Activated naive CD8-positive, alpha-beta T cell treated with anti-CD3 and anti-CD28 coated beads, Interleukin-2, amount 10 ng/mL, durations not matched to agents 7 days and 5 days (primary cell): ENCODE results near the gene CYSLTR1. TPM values are rescaled to one million over a fixed set of nuclear protein-coding genes. Genes with fewer than 3 reads are reported as not detected.
"Not testable (repeated sequence)": the region's sequence is repeated elsewhere in the genome, so short reads cannot be mapped to it uniquely, and the experiment has no call there.

Experiments used
- ATAC-seq: fragments of 150-1000 bp; cut with Tn5 transposase; one replicate; pipeline ENCODE4 v1.10.0; 2021; ENCODE audit warnings: low read depth, moderate library complexity
- POLR2A ChIA-PET: fragments of 350-600 bp; sonication (Branson Sonifier 250); formaldehyde crosslinking; loops from one replicate; lab custom pipeline; 2021; ENCODE audit warnings: antibody characterized with exemption; lab: Charles Lee
- DNase-seq: peaks from one replicate; pipeline ENCODE4 v3.0.0; 2021
- H3K27ac Mint-ChIP-seq: one replicate; pipeline ENCODE4 v1.8.0; 2022; ENCODE audit warnings: mild to moderate bottlenecking, mixed read lengths
- H3K27me3 Mint-ChIP-seq: one replicate; pipeline ENCODE4 v1.8.0; 2022; ENCODE audit warnings: mild to moderate bottlenecking, moderate library complexity, mixed read lengths
- H3K36me3 Mint-ChIP-seq: one replicate; pipeline ENCODE4 v1.8.0; 2021; ENCODE audit warnings: mild to moderate bottlenecking, mixed read lengths
- H3K4me1 Mint-ChIP-seq: one replicate; pipeline ENCODE4 v1.8.0; 2021; ENCODE audit warnings: mixed read lengths
- H3K4me3 Mint-ChIP-seq: one replicate; pipeline ENCODE4 v1.8.0; 2022; ENCODE audit warnings: mild to moderate bottlenecking, moderate library complexity, mixed read lengths
- H3K9me3 Mint-ChIP-seq: one replicate; pipeline ENCODE4 v1.8.0; 2021; ENCODE audit warnings: mixed read lengths
- total RNA-seq, 2 experiments: library from RNA; stranded (reverse); gene quantifications; one replicate each; pipeline ENCODE4 v1.2.3, GENCODE V29; 2021

CYSLTR1 gene
- total RNA-seq, 2 experiments from 2014 or later, result 4.1 to 4.2 TPM

- no peaks in the 10 kb centered on the region for H3K27me3 Mint-ChIP-seq
- peaks cover 20% of the 10 kb centered on the region for H3K4me1 Mint-ChIP-seq
- POLR2A ChIA-PET, result no interaction called here
- no peak overlapping the region for H3K27ac Mint-ChIP-seq
- no peak for DNase-seq
- no peak overlapping the region for H3K4me3 Mint-ChIP-seq
- H3K36me3 Mint-ChIP-seq, result peaks cover 11% of the 10 kb centered on the region
- H3K9me3 Mint-ChIP-seq, result peaks cover 2% of the 10 kb centered on the region
- ATAC-seq, result no peak
Observed at GRCh38 chrX:78316265-78316664, 11.1 kb downstream of the CYSLTR1 start.

DNA sequence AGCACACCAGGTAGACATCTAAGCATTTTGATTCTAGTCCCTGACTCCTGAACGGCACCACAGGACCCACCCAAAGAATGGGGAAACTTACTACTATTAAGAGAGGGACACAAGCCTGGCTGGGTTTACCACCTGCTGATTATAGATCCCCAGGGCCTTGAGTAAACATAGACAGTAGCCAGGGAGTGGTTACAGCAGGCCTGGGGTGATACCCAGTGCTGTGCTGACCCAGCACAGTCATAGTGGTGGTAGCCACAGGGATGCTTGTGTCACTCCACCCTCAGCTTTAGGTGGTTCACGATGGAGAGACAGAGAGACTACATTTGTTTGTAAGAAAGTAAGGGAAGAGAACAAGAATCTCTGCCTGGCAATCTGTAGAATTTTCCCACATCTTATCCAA, 11.7 kb downstream of the CYSLTR1 start:
- H3K27me3 Mint-ChIP-seq, result no peaks in the 10 kb centered on the region
- DNase-seq (no peak), ATAC-seq (no peak)
- peaks cover 2% of the 10 kb centered on the region for H3K9me3 Mint-ChIP-seq
- POLR2A ChIA-PET, result no interaction called here
- H3K36me3 Mint-ChIP-seq, result peaks cover 7% of the 10 kb centered on the region
- no peak overlapping the region for H3K27ac Mint-ChIP-seq
- H3K4me1 Mint-ChIP-seq, result peaks cover 16% of the 10 kb centered on the region
- H3K4me3 Mint-ChIP-seq, result no peak overlapping the region

GRCh38 chrX:78314561-78314960, 12.8 kb downstream of the CYSLTR1 start:
- H3K9me3 Mint-ChIP-seq, result peaks cover 3% of the 10 kb centered on the region
- ATAC-seq (no peak), DNase-seq (no peak)
- no peak overlapping the region for H3K4me3 Mint-ChIP-seq
- H3K4me1 Mint-ChIP-seq, result peaks cover 16% of the 10 kb centered on the region
- POLR2A ChIA-PET, result no interaction called here
- no peaks in the 10 kb centered on the region for H3K27me3 Mint-ChIP-seq
- H3K27ac Mint-ChIP-seq, result no peak overlapping the region
- H3K36me3 Mint-ChIP-seq, result peaks cover 9% of the 10 kb centered on the region

DNA sequence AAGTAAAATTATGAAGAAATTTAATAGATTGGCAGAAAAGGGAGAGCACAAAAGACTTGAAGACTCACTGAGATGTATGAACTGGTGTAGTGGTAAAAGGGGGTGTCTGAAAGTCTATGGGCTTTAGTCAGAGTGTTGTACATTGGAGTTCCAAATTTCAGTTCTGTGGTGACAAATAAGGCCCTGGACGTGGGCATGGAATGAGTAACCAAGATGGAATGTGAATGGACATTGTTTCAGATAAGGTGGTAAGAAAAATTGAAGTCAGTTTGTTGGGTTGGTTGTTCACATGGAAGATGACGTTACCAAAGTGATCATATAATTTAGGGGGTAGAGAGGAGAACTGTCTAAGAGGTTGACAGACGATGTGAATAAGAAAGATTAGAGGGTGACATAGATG, 13.9 kb downstream of the CYSLTR1 start:
- Mint-ChIP-seq H3K27me3 (no peaks in the 10 kb centered on the region), H3K9me3 (peaks cover 6% of the 10 kb centered on the region), H3K27ac (no peak overlapping the region), H3K4me3 (no peak overlapping the region), H3K4me1 (peaks cover 16% of the 10 kb centered on the region), H3K36me3 (peaks cover 9% of the 10 kb centered on the region)
- ATAC-seq, result no peak
- POLR2A ChIA-PET, result no interaction called here
- no peak for DNase-seq

DNA sequence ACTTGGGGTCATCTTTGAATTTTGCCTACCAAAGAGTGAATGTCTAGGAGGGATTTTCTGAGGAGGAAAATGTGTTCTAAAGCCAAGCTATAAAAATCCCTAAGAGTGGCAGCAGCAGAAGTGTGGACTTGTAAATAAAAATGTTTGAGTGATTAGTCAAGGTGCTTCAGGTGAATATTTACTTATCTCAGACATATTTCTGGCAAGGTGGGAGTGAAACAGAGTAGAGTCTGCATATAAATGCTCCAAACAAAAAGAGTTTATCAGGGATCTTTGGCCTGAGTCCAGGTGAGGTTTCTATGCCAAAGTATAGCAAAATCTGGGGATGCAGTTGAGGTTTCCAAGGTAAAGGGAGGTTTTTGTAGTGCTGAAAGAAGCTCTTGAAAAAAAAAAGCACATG, 19.7 kb downstream of the CYSLTR1 start:
- Mint-ChIP-seq H3K4me3 (no peak overlapping the region), H3K9me3 (peaks cover 3% of the 10 kb centered on the region), H3K27me3 (no peaks in the 10 kb centered on the region), H3K4me1 (no peaks in the 10 kb centered on the region), H3K36me3 (peaks cover 2% of the 10 kb centered on the region), H3K27ac (no peak overlapping the region)
- DNase-seq (no peak), ATAC-seq (no peak)
- POLR2A ChIA-PET, result no interaction called here

DNA sequence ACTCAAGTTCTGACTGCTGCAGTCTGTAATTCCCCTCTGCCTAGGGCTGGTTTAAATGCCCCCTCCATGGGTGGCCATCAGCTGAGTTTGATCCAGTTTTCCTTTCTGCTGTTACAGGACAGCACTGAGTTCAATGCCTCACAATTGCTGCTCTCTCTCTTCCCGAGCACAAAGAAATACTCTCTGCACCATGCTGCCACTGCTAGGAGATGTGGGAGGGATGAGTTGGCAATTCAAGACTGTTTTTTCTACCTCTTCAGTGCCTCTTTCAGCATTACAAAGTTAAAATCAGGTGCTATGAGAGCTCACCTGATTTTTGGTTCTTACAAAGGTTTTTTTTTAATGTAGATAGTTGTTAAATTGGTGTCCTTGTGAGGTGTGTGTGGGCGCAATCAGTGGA, 24.3 kb downstream of the CYSLTR1 start:
- peaks cover 6% of the 10 kb centered on the region for H3K9me3 Mint-ChIP-seq
- POLR2A ChIA-PET, result no interaction called here
- DNase-seq, result no peak
- no peaks in the 10 kb centered on the region for H3K27me3 Mint-ChIP-seq
- H3K36me3 Mint-ChIP-seq, result peaks cover 1% of the 10 kb centered on the region
- no peak overlapping the region for H3K27ac Mint-ChIP-seq
- H3K4me1 Mint-ChIP-seq, result no peaks in the 10 kb centered on the region
- H3K4me3 Mint-ChIP-seq, result no peak overlapping the region
- ATAC-seq, result no peak

DNA sequence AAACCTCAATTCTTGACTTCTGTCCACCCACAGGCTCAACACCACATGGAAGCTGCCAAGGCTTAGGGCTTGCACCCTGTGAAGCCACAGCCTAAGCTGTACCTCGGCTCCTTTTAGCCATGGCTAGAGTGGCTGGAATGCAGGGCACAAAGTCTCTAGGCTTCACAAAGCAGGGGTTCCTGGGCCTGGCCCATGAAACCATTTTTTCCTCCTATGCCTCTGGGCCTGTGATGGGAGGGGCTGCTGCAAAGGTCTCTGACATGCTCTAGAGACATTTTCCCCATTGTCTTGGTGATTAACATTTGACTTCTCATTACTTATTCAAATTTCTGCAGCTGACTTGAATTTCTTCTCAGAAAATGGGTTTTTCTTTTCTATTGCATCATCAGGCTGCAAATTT, 26.5 kb downstream of the CYSLTR1 start:
- H3K4me1 Mint-ChIP-seq, H3K27me3 Mint-ChIP-seq, H3K27ac Mint-ChIP-seq, DNase-seq, H3K4me3 Mint-ChIP-seq, ATAC-seq, H3K9me3 Mint-ChIP-seq, H3K36me3 Mint-ChIP-seq, POLR2A ChIA-PET: not testable (repeated sequence)

GRCh38 chrX:78283511-78283910, 43.9 kb downstream of the CYSLTR1 start:
- Mint-ChIP-seq H3K36me3 (peaks cover 5% of the 10 kb centered on the region), H3K4me1 (no peaks in the 10 kb centered on the region), H3K4me3 (no peak overlapping the region), H3K27ac (no peak overlapping the region), H3K9me3 (peaks cover 5% of the 10 kb centered on the region), H3K27me3 (no peaks in the 10 kb centered on the region)
- POLR2A ChIA-PET, result no interaction called here
- DNase-seq, result no peak
- no peak for ATAC-seq

- Mint-ChIP-seq H3K36me3 (no peaks in the 10 kb centered on the region), H3K27ac (no peak overlapping the region), H3K27me3 (no peaks in the 10 kb centered on the region), H3K4me1 (no peaks in the 10 kb centered on the region), H3K9me3 (peaks cover 2% of the 10 kb centered on the region), H3K4me3 (no peak overlapping the region)
- DNase-seq (no peak), ATAC-seq (no peak)
- POLR2A ChIA-PET, result no interaction called here
Observed at GRCh38 chrX:78237127-78237526, 90.3 kb downstream of the CYSLTR1 start.

GRCh38 chrX:78226047-78226446, 101.4 kb downstream of the CYSLTR1 start:
- H3K27ac Mint-ChIP-seq, H3K4me1 Mint-ChIP-seq, H3K27me3 Mint-ChIP-seq, H3K36me3 Mint-ChIP-seq, DNase-seq, H3K4me3 Mint-ChIP-seq, H3K9me3 Mint-ChIP-seq, POLR2A ChIA-PET, ATAC-seq: not testable (repeated sequence)

Other genes starting within 250 kb of the CYSLTR1 start
- 1,000 to 10,000 TPM; 1,159 to 1,213 TPM for gene PGK1, start 223.4 kb downstream of the CYSLTR1 start, total RNA-seq
- gene TAF9B, start 188.0 kb downstream of the CYSLTR1 start, total RNA-seq, result 10 to 100 TPM; 14.8 to 15.7 TPM